Measurements from ENCODE around the gene ANAPC7.

Gene ANAPC7

GRCh38 chr12:110338754-110339153 lies 64.8 kb downstream of the ANAPC7 start:
- H3K27ac ChIP-seq = no peak overlapping the region
- no peak for DNase-seq (ENCODE audit: low spot score)
- no peak for TF ChIP-seq CTCF (IDR thresholded peaks at IDR 0.05)

GRCh38 chr12:110337912-110338710 lies 65.4 kb downstream of the ANAPC7 start:
- TF ChIP-seq CTCF (IDR thresholded peaks at IDR 0.05) = no peak
- Histone ChIP-seq H3K4me3 (no peak overlapping the region), H3K27ac (no peak overlapping the region)
- DNase-seq (ENCODE audit: low spot score) = no peak

More at GRCh38 chr12:110338754-110339153, 64.8 kb downstream of the ANAPC7 start:
- H3K4me3 ChIP-seq = no peak overlapping the region

GRCh38 chr12:110335481-110336045 lies 67.9 kb downstream of the ANAPC7 start:
- no peak for TF ChIP-seq CTCF (IDR thresholded peaks at IDR 0.05)
- no peak overlapping the region for H3K27ac ChIP-seq
- no peak for DNase-seq (ENCODE audit: low spot score)
- H3K4me3 ChIP-seq = no peak overlapping the region

GRCh38 chr12:110333201-110333600 lies 70.3 kb downstream of the ANAPC7 start:
- no peak for DNase-seq (ENCODE audit: low spot score)
- Histone ChIP-seq H3K4me3 (no peak overlapping the region), H3K27ac (no peak overlapping the region)
- TF ChIP-seq CTCF (IDR thresholded peaks at IDR 0.05) = no peak

GRCh38 chr12:110330544-110330943 lies 73.0 kb downstream of the ANAPC7 start:
- no peak for TF ChIP-seq CTCF (IDR thresholded peaks at IDR 0.05)
- Histone ChIP-seq H3K27ac (no peak overlapping the region), H3K4me3 (no peak overlapping the region)
- no peak for DNase-seq (ENCODE audit: low spot score)

DNA sequence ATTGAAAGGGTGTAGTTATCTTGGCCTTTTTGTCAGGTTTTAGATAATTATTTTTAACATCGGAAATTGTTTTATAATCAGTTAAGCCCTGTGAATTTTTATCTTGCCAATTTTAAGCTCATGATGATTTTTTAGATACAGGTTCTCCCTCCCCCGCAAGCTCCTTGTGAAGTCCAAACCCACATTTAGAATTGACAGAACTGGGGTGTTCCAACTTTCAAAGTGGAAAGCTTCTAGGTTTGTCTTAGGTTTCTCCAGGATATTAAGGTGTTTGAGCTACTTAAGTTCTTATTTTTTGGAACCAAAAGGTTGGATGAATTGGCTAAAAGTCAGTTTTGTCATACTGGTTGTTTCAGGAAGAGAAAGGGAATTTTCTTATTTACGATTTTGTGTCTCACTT lies 73.4 kb downstream of the ANAPC7 start:
- no peak overlapping the region for H3K4me3 ChIP-seq
- H3K27ac ChIP-seq = no peak overlapping the region
- DNase-seq (ENCODE audit: low spot score) = no peak
- TF ChIP-seq CTCF (IDR thresholded peaks at IDR 0.05) = no peak

GRCh38 chr12:110329710-110330109 lies 73.8 kb downstream of the ANAPC7 start:
- Histone ChIP-seq H3K4me3 (no peak overlapping the region), H3K27ac (no peak overlapping the region)
- TF ChIP-seq CTCF (IDR thresholded peaks at IDR 0.05) = no peak
- no peak for DNase-seq (ENCODE audit: low spot score)
